ENCODE measurements around the gene LRRC39. TPM values are rescaled to one million over a fixed set of nuclear protein-coding genes. Genes with fewer than 3 reads are reported as not detected.

LRRC39 gene
- total RNA-seq, 1 donor from 2014 or later = 0.57 TPM

GRCh38 chr1:100187912-100188311, 9.9 kb upstream of the LRRC39 start:
- Histone ChIP-seq H3K27ac (ENCODE audit: low read depth, low read length) (no peak overlapping the region), H3K9ac (ENCODE audit: low read length) (no peak overlapping the region), H3K36me3 (ENCODE audit: insufficient read depth, low read length) (no peaks in the 10 kb centered on the region), H3K79me2 (ENCODE audit: insufficient read depth, low read length) (no peaks in the 10 kb centered on the region), H3K4me3 (ENCODE audit: insufficient read depth, low read depth, low read length) (no peak overlapping the region), H3K27me3 (ENCODE audit: insufficient read depth, low read length) (no peaks in the 10 kb centered on the region), H2AFZ (ENCODE audit: low read depth, low read length) (no peak overlapping the region), H4K20me1 (ENCODE audit: insufficient read depth, low read length) (no peaks in the 10 kb centered on the region), H3K4me1 (ENCODE audit: insufficient read depth, low read length) (peaks cover 12% of the 10 kb centered on the region), H3K4me2 (ENCODE audit: low read length) (no peak overlapping the region), H3K9me3 (ENCODE audit: insufficient read depth, low read depth, low read length) (no peaks in the 10 kb centered on the region)
- Mint-ChIP-seq H3K36me3 (ENCODE audit: low read depth, unreplicated experiment) (no peaks in the 10 kb centered on the region), H3K9me3 (ENCODE audit: unreplicated experiment) (no peaks in the 10 kb centered on the region), H3K4me3 (ENCODE audit: unreplicated experiment) (no peak overlapping the region), H3K4me1 (ENCODE audit: low read depth, unreplicated experiment) (no peaks in the 10 kb centered on the region), H3K27ac (ENCODE audit: unreplicated experiment) (no peak overlapping the region), H3K27me3 (ENCODE audit: low read depth, unreplicated experiment) (no peaks in the 10 kb centered on the region)
- TF ChIP-seq CTCF (IDR thresholded peaks at IDR 0.05; ENCODE audit: insufficient read depth, low read depth, low read length) (no peak), EZH2 (IDR thresholded peaks at IDR 0.05; ENCODE audit: insufficient read depth, low read length) (no peak)
- DNase-seq (ENCODE audit: low read depth) (peak; percentile 67), FAIRE-seq (no peak)

GRCh38 chr1:100184536-100184935, 6.5 kb upstream of the LRRC39 start:
- Mint-ChIP-seq H3K9me3 (ENCODE audit: unreplicated experiment) (no peaks in the 10 kb centered on the region), H3K27me3 (ENCODE audit: low read depth, unreplicated experiment) (no peaks in the 10 kb centered on the region), H3K4me3 (ENCODE audit: unreplicated experiment) (no peak overlapping the region), H3K4me1 (ENCODE audit: low read depth, unreplicated experiment) (no peaks in the 10 kb centered on the region), H3K36me3 (ENCODE audit: low read depth, unreplicated experiment) (no peaks in the 10 kb centered on the region), H3K27ac (ENCODE audit: unreplicated experiment) (no peak overlapping the region)
- Histone ChIP-seq H3K4me1 (ENCODE audit: insufficient read depth, low read length) (peaks cover 12% of the 10 kb centered on the region), H3K9ac (ENCODE audit: low read length) (no peak overlapping the region), H3K4me2 (ENCODE audit: low read length) (no peak overlapping the region), H4K20me1 (ENCODE audit: insufficient read depth, low read length) (no peaks in the 10 kb centered on the region), H3K27me3 (ENCODE audit: insufficient read depth, low read length) (no peaks in the 10 kb centered on the region), H3K36me3 (ENCODE audit: insufficient read depth, low read length) (no peaks in the 10 kb centered on the region), H3K4me3 (ENCODE audit: insufficient read depth, low read depth, low read length) (no peak overlapping the region), H3K79me2 (ENCODE audit: insufficient read depth, low read length) (no peaks in the 10 kb centered on the region), H3K9me3 (ENCODE audit: insufficient read depth, low read depth, low read length) (no peaks in the 10 kb centered on the region), H3K27ac (ENCODE audit: low read depth, low read length) (no peak overlapping the region), H2AFZ (ENCODE audit: low read depth, low read length) (no peak overlapping the region)
- FAIRE-seq (no peak), DNase-seq (ENCODE audit: low read depth) (no peak)
- TF ChIP-seq EZH2 (IDR thresholded peaks at IDR 0.05; ENCODE audit: insufficient read depth, low read length) (no peak), CTCF (IDR thresholded peaks at IDR 0.05; ENCODE audit: insufficient read depth, low read depth, low read length) (no peak)

GRCh38 chr1:100183370-100183769, 5.3 kb upstream of the LRRC39 start:
- no peaks in the 10 kb centered on the region for H3K27me3 ChIP-seq (ENCODE audit: insufficient read depth, low read length)
- no peaks in the 10 kb centered on the region for H3K4me1 Mint-ChIP-seq (ENCODE audit: low read depth, unreplicated experiment)
- H3K4me3 Mint-ChIP-seq (ENCODE audit: unreplicated experiment) = no peak overlapping the region
- H3K27ac Mint-ChIP-seq (ENCODE audit: unreplicated experiment) = no peak overlapping the region
- no peak overlapping the region for H3K4me2 ChIP-seq (ENCODE audit: low read length)
- H2AFZ ChIP-seq (ENCODE audit: low read depth, low read length) = no peak overlapping the region
- H3K9me3 ChIP-seq (ENCODE audit: insufficient read depth, low read depth, low read length) = no peaks in the 10 kb centered on the region
- no peaks in the 10 kb centered on the region for H3K36me3 ChIP-seq (ENCODE audit: insufficient read depth, low read length)
- H3K9me3 Mint-ChIP-seq (ENCODE audit: unreplicated experiment) = no peaks in the 10 kb centered on the region
- FAIRE-seq = no peak
- H3K4me3 ChIP-seq (ENCODE audit: insufficient read depth, low read depth, low read length) = no peak overlapping the region
- no peaks in the 10 kb centered on the region for H3K27me3 Mint-ChIP-seq (ENCODE audit: low read depth, unreplicated experiment)
- no peaks in the 10 kb centered on the region for H3K79me2 ChIP-seq (ENCODE audit: insufficient read depth, low read length)
- no peaks in the 10 kb centered on the region for H3K36me3 Mint-ChIP-seq (ENCODE audit: low read depth, unreplicated experiment)
- TF ChIP-seq EZH2 (IDR thresholded peaks at IDR 0.05; ENCODE audit: insufficient read depth, low read length) = no peak
- TF ChIP-seq CTCF (IDR thresholded peaks at IDR 0.05; ENCODE audit: insufficient read depth, low read depth, low read length) = no peak
- no peaks in the 10 kb centered on the region for H4K20me1 ChIP-seq (ENCODE audit: insufficient read depth, low read length)
- no peak overlapping the region for H3K27ac ChIP-seq (ENCODE audit: low read depth, low read length)
- H3K4me1 ChIP-seq (ENCODE audit: insufficient read depth, low read length) = peaks cover 5% of the 10 kb centered on the region
- no peak overlapping the region for H3K9ac ChIP-seq (ENCODE audit: low read length)
- DNase-seq (ENCODE audit: low read depth) = no peak
